Stimulated activated CD8-positive, alpha-beta memory T cell treated with anti-CD3 and anti-CD28 coated beads, Interleukin-15, amount 100 ng/mL, for 48 hours (primary cell): Measurements from ENCODE around the gene IFITM10.

Experiments
- DNase-seq, 2 donors: peaks; one replicate each; pipeline ENCODE4 v3.0.0-alpha.2; 2020; ENCODE audit warnings: low read depth in 2 of 2

IFITM10 gene

DNA sequence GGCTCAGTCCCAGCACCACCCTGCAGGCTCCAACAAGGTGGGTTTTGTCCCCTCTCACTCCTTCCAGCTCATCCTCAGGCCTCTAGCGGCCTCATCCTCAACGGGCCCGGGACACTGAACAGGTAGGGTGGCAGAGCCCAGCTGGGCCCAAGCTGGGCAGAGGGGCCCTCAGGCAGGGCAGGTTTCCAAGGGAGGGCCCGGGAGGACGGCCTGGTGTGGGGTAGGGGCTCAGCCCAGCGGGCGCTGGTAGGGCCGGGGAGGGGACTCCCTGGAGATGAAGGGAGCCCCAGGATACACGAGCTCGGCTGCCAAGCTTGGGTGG lies 2.5 kb upstream of the IFITM10 start:
- no peak for DNase-seq

DNA sequence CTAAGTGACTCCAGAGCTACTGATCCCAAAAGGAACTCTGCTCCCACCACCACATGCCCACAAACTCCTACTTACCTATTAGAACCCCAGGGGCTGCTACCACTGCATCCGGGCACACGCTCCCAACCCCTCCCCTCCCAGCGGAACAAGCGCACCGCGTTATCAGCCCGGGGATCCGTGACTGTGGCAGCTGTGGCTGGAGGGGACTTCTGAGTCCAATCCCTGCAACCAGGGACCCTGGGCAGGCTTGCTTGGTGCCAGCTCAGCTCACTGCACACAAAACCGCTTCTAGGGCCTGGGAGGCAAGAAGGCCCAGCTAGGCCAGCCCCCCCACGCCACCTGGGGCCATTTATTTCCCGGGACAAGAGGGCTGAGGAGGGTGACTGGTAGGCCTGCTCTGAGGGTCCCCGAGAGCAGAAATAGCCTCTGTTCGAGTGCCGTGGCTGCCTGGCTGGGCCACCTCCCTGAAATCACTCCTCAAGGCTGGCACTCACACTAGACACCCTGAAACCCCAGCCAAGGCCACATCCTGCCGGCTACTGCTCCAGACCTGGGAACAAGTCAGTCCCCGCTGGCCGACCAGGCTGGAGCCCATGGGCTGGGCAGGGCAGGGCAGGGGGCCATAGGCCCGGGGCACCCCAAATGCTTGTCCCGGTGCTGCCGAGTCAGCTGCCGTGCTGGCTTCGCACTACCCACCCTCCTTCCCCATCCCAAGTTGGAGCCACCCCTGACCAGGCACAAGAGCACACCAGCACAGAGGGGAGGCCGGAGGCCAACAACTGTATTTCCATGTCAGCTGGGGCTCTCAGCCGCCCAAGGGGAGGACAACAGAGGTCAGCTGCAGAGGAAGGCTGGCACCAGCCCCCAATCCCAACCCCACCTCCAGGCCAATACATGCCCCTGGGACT lies 1.9 kb upstream of the IFITM10 start:
- DNase-seq, result no peak

GRCh38 chr11:1751531-1751921 lies 1.1 kb upstream of the IFITM10 start:
- no peak for DNase-seq

GRCh38 chr11:1750840-1751530 lies 590 bp upstream of the IFITM10 start:
- DNase-seq, result no peak

GRCh38 chr11:1749395-1750351 lies 722 bp downstream of the IFITM10 start:
- no peak for DNase-seq

DNA sequence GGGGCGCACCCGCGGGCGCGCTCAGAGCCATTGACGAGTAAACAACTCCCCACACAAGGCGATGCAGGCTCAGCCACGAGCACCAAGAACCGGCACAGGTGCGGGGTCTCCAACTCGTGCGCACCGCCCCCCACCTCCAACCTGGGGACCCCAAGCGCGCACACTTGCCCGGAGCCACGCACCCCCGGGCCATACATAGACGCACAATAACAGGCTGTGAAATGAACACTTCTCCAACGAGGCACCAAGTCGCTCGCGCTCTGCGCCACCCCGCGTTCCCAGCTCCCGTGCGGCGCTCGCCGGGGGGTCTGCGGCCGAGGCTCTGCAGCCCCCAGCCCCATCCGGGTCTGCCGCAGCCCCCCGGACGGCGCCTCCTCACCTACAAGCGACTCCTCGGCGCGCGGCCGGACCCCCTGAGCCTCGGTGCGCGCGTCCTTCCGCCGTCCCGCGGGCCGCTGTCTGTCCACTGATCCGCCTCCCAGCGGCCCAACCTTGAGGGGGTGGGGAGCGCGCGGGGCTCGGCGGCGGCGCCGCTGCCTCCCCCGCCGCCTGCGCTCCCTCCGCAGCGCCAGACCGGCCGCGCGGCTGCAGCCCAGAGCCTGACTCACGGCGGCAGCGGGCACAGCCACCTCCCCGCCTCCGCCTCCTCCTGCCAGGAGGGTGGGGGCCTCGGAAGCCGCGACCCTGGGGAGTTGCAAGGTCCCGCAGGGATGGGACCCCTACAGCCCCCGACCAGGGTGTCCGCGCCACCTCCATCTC lies 1.6 kb downstream of the IFITM10 start:
- no peak for DNase-seq

DNA sequence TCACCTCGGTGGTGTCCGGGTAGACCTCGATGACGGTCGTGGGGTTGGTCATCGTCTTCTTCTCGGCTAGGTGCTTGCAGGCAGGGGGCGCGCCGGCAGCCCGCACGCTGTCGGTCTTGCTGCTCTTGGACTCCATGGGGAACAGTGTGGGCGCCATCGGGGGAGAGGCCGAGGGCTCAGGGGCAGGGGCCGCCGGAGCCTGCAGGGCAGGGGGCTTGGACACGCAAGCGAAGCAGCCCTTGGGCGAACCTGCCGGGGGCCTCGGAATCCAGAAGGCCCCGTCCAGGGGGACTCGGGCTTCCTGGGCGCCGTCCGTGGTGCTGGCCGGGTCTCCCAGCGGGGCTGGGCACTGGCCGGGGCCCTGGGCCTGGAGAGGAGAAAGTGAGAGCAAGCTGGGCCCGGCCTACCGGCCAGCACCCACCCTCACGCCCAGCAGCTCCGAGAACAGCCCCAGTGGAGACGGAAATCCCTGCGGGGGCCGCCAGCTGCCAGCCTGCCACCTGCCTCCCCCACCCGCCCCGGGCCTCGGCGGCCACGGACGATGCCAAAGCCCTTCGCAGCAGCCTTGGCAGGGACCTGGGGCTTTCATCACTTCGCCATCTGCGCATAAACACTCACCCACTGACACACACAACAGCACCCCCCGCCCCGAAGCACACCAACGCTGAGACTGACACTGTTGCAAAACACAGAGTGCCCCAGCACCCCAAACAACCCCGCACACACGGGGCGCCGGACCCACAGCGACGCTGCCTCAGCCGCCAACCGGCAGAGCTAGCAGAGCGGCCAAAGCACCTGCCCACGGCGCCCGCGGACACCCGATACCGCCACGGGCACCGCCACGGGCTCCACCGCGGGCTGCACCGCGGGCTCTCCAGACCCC lies 2.4 kb downstream of the IFITM10 start:
- DNase-seq, result no peak

DNA sequence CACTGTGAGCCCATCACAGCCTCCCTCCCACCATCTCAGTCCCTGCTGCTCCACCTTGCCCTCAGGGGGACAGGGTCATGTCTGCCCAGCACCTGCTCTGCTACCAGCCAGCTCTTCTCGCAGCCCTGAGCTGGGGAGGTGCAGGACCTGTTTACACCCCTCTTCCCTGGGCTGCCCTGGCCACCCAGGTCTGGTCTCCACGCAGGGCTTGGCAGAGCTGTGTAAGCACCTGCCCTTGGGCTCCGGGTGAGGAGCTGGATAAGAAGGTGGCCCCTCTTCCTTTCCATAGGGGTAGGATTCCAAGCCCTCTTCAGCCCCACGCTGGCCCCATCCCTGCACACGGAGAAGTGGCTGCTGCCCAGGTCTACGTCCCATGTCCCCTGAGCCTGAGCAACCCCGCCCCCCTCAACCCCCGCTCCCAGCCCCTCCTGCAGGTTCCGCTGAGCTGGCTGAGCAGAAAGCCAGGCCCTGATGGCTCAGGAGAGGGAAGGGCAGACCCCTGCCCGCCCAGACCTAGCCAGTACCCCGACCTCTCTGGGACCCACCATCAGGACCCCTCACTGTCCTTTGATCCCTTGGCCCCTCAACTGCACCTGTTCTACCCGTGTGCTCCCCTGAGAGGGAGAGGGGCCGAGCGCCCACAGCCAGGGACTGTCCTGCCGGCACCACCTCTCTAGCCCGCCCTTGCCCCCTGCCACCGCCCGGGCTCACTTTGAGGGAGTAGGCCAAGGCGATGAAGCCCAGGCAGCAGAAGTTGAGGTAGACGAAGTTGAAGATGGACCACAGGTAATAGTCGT lies 3.2 kb downstream of the IFITM10 start:
- no peak for DNase-seq

GRCh38 chr11:1746511-1746931 lies 3.9 kb downstream of the IFITM10 start:
- DNase-seq, result no peak

- no peak for DNase-seq
Observed at GRCh38 chr11:1745701-1746320, 4.6 kb downstream of the IFITM10 start.

GRCh38 chr11:1744891-1745700 lies 5.3 kb downstream of the IFITM10 start:
- DNase-seq, result no peak

GRCh38 chr11:1744137-1744886 lies 6.1 kb downstream of the IFITM10 start:
- no peak for DNase-seq

GRCh38 chr11:1743585-1744136 lies 6.7 kb downstream of the IFITM10 start:
- no peak for DNase-seq

GRCh38 chr11:1742869-1743584 lies 7.4 kb downstream of the IFITM10 start:
- no peak for DNase-seq

GRCh38 chr11:1742371-1742770 lies 8.0 kb downstream of the IFITM10 start:
- no peak for DNase-seq

- no peak for DNase-seq
Observed at GRCh38 chr11:1741741-1742140, 8.7 kb downstream of the IFITM10 start.
